Calu3 (cell line): ENCODE measurements around the gene TMEM100. TPM values are rescaled to one million over a fixed set of nuclear protein-coding genes. Genes with fewer than 3 reads are reported as not detected.

Source experiments
- BruUV-seq: library from RNA; stranded (reverse); fragments of 400-500 nt; replicated peaks from 2 replicates; lab custom pipeline; 2021; lab: Mats Ljungman, UMichigan
- CTCF ChIA-PET: fragments of 300-600 bp; sonication (Branson Sonifier 250); formaldehyde crosslinking; loops from one replicate; lab custom pipeline; 2022; ENCODE audit warnings: antibody characterized with exemption; lab: Charles Lee
- DNase-seq: peaks from one replicate; pipeline ENCODE4 v3.0.0; 2022
- H3K27ac Mint-ChIP-seq: one replicate; pipeline ENCODE4 v1.8.0; 2022; ENCODE audit warnings: mixed read lengths; ENCODE audit not compliant: unreplicated experiment
- H3K27me3 Mint-ChIP-seq: one replicate; pipeline ENCODE4 v1.8.0; 2022; ENCODE audit warnings: mixed read lengths; ENCODE audit not compliant: unreplicated experiment
- H3K36me3 Mint-ChIP-seq: one replicate; pipeline ENCODE4 v1.8.0; 2022; ENCODE audit warnings: mild to moderate bottlenecking, moderate library complexity, mixed read lengths; ENCODE audit not compliant: insufficient read depth, unreplicated experiment
- H3K4me1 Mint-ChIP-seq: one replicate; pipeline ENCODE4 v1.8.0; 2022; ENCODE audit warnings: mild to moderate bottlenecking, low read depth, mixed read lengths; ENCODE audit not compliant: unreplicated experiment
- H3K4me3 Mint-ChIP-seq: one replicate; pipeline ENCODE4 v1.8.0; 2022; ENCODE audit warnings: mild to moderate bottlenecking, low read depth, moderate library complexity, mixed read lengths; ENCODE audit not compliant: unreplicated experiment
- H3K9me3 Mint-ChIP-seq: one replicate; pipeline ENCODE4 v1.8.0; 2022; ENCODE audit warnings: low read depth, mixed read lengths; ENCODE audit not compliant: unreplicated experiment
- CTCF ChIP-seq: fragments of 200-600 bp; IDR thresholded peaks from one replicate; pipeline ENCODE4 v1.8.0; 2022; ENCODE audit warnings: antibody characterized with exemption; ENCODE audit not compliant: unreplicated experiment
- intact Hi-C: fragments of 100-400 bp; cut with micrococcal nuclease; formaldehyde crosslinking; loops from one replicate; pipeline ENCODE4 v1.10.0; 2022; ENCODE audit not compliant: unreplicated experiment
- total RNA-seq: library from RNA; stranded (reverse); gene quantifications from 2 replicates; pipeline ENCODE4 v1.2.3, GENCODE V29; 2022

TMEM100 gene
- total RNA-seq, 1 experiment from 2014 or later = not detected

- intact Hi-C loops = loop anchor here (5.0 kb wide), 1 partner anchor 55 kb away; no protein-coding TSS in a partner anchor
- no peak for TF ChIP-seq CTCF
- CTCF ChIA-PET = interaction anchor here (0.8 to 1.6 kb wide), 4 partner anchors 25 to 190 kb away, joined by 3 to 6 read pairs (median 5); no protein-coding TSS in a partner anchor
- Mint-ChIP-seq H3K4me1 (peaks cover 2% of the 10 kb centered on the region), H3K9me3 (no peaks in the 10 kb centered on the region), H3K27me3 (peaks cover 2% of the 10 kb centered on the region), H3K27ac (no peak overlapping the region), H3K4me3 (no peak overlapping the region), H3K36me3 (no peaks in the 10 kb centered on the region)
- BruUV-seq = no TSS peak
- no peak for DNase-seq
These were observed 5.2 kb downstream of the TMEM100 start for GRCh38 chr17:55717432-55717831.

GRCh38 chr17:55710829-55711496 lies 11.7 kb downstream of the TMEM100 start:
- no peak overlapping the region for H3K27ac Mint-ChIP-seq
- no peak for DNase-seq
- BruUV-seq = no TSS peak
- intact Hi-C loops = no loop called here
- CTCF ChIA-PET = no interaction called here
- H3K27me3 Mint-ChIP-seq = no peaks in the 10 kb centered on the region
- peaks cover 38% of the 10 kb centered on the region for H3K4me1 Mint-ChIP-seq
- no peaks in the 10 kb centered on the region for H3K36me3 Mint-ChIP-seq
- H3K9me3 Mint-ChIP-seq = no peaks in the 10 kb centered on the region
- no peak overlapping the region for H3K4me3 Mint-ChIP-seq
- TF ChIP-seq CTCF = no peak

GRCh38 chr17:55710410-55710809 lies 12.3 kb downstream of the TMEM100 start:
- no peak overlapping the region for H3K27ac Mint-ChIP-seq
- H3K36me3 Mint-ChIP-seq = no peaks in the 10 kb centered on the region
- no peak for DNase-seq
- CTCF ChIA-PET = no interaction called here
- H3K4me1 Mint-ChIP-seq = peaks cover 44% of the 10 kb centered on the region
- no peaks in the 10 kb centered on the region for H3K27me3 Mint-ChIP-seq
- intact Hi-C loops = no loop called here
- no peak for TF ChIP-seq CTCF
- no TSS peak for BruUV-seq
- H3K4me3 Mint-ChIP-seq = no peak overlapping the region
- H3K9me3 Mint-ChIP-seq = no peaks in the 10 kb centered on the region

GRCh38 chr17:55709984-55710383 lies 12.7 kb downstream of the TMEM100 start:
- Mint-ChIP-seq H3K27ac (no peak overlapping the region), H3K4me1 (peaks cover 44% of the 10 kb centered on the region), H3K36me3 (no peaks in the 10 kb centered on the region), H3K27me3 (no peaks in the 10 kb centered on the region), H3K4me3 (no peak overlapping the region), H3K9me3 (no peaks in the 10 kb centered on the region)
- intact Hi-C loops = no loop called here
- no peak for TF ChIP-seq CTCF
- DNase-seq = no peak
- CTCF ChIA-PET = no interaction called here
- no TSS peak for BruUV-seq
